ENCODE data around the gene COL4A2. TPM values are rescaled to one million over a fixed set of nuclear protein-coding genes. Genes with fewer than 3 reads are reported as not detected.

COL4A2 gene
- total RNA-seq, 1 donor from 2014 or later, result 60.9 TPM

DNA sequence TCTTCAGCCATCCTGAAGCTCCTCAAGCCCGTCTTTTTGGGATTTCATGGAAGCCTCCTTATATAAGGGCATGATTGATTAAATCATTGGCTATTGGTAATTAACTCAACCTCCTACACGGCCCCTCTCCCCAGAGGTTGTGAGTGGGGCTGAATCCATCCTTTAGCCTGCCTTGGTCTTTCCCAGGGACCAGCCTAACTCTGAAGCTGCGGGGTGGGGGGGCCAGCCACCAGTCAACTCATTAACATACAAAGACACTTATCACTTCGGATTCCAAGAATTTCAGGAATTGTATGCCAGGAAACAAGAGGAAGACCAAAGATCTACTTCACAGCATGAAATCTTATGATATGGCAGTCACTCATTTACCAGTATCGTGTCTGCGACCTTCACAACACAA, 10.1 kb upstream of the COL4A2 start:
- H3K4me1 Mint-ChIP-seq (ENCODE audit: low read depth, unreplicated experiment), result peaks cover 16% of the 10 kb centered on the region
- H3K4me3 Mint-ChIP-seq (ENCODE audit: unreplicated experiment), result no peak overlapping the region
- no peaks in the 10 kb centered on the region for H3K36me3 Mint-ChIP-seq (ENCODE audit: unreplicated experiment)
- H3K27me3 Mint-ChIP-seq (ENCODE audit: unreplicated experiment), result peaks cover 6% of the 10 kb centered on the region
- TF ChIP-seq, protein P1, sequence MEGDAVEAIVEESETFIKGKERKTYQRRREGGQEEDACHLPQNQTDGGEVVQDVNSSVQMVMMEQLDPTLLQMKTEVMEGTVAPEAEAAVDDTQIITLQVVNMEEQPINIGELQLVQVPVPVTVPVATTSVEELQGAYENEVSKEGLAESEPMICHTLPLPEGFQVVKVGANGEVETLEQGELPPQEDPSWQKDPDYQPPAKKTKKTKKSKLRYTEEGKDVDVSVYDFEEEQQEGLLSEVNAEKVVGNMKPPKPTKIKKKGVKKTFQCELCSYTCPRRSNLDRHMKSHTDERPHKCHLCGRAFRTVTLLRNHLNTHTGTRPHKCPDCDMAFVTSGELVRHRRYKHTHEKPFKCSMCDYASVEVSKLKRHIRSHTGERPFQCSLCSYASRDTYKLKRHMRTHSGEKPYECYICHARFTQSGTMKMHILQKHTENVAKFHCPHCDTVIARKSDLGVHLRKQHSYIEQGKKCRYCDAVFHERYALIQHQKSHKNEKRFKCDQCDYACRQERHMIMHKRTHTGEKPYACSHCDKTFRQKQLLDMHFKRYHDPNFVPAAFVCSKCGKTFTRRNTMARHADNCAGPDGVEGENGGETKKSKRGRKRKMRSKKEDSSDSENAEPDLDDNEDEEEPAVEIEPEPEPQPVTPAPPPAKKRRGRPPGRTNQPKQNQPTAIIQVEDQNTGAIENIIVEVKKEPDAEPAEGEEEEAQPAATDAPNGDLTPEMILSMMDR (IDR thresholded peaks at IDR 0.05; ENCODE audit: partially characterized antibody, unreplicated experiment), result no peak
- H3K27ac Mint-ChIP-seq (ENCODE audit: unreplicated experiment), result no peak overlapping the region
- no peaks in the 10 kb centered on the region for H3K9me3 Mint-ChIP-seq (ENCODE audit: unreplicated experiment)
- no peak for DNase-seq

DNA sequence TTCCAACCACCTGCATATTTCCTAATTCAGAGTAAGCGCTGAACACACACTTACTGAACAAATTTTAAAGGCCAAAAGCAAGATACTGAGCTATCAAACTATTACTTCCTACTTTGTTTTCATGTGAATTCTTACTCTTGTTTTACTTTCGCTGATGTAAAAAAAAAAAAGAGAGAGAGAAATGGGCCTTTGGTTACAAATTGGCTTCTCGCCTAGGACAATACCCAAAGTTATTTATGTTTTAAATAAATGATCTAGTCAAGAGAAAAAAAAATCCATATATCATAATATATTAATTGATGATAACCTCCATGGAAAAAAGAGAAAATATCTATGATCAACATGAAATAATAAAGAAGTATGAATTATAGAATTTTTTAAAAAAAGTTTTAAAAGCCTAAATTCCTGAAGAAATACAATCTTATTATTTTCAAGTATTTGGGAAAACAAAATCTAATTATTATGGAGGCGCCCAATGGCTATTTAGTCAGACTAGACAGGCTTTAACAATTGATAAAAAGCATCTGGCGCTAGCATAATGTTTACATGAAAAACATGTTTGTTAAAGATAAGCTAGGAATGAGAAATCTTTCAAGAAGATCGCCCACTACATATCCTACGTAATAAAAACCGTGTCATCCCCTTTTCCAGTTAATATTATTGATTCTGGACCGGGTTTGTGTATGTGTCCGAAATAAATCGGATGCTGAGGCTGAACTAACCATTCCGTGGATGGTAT, 9.1 kb upstream of the COL4A2 start:
- Mint-ChIP-seq H3K27me3 (ENCODE audit: unreplicated experiment) (peaks cover 8% of the 10 kb centered on the region), H3K4me1 (ENCODE audit: low read depth, unreplicated experiment) (peaks cover 16% of the 10 kb centered on the region), H3K27ac (ENCODE audit: unreplicated experiment) (no peak overlapping the region), H3K36me3 (ENCODE audit: unreplicated experiment) (no peaks in the 10 kb centered on the region), H3K9me3 (ENCODE audit: unreplicated experiment) (no peaks in the 10 kb centered on the region), H3K4me3 (ENCODE audit: unreplicated experiment) (no peak overlapping the region)
- TF ChIP-seq, protein P1 (IDR thresholded peaks at IDR 0.05; ENCODE audit: partially characterized antibody, unreplicated experiment), result no peak
- DNase-seq, result no peak

DNA sequence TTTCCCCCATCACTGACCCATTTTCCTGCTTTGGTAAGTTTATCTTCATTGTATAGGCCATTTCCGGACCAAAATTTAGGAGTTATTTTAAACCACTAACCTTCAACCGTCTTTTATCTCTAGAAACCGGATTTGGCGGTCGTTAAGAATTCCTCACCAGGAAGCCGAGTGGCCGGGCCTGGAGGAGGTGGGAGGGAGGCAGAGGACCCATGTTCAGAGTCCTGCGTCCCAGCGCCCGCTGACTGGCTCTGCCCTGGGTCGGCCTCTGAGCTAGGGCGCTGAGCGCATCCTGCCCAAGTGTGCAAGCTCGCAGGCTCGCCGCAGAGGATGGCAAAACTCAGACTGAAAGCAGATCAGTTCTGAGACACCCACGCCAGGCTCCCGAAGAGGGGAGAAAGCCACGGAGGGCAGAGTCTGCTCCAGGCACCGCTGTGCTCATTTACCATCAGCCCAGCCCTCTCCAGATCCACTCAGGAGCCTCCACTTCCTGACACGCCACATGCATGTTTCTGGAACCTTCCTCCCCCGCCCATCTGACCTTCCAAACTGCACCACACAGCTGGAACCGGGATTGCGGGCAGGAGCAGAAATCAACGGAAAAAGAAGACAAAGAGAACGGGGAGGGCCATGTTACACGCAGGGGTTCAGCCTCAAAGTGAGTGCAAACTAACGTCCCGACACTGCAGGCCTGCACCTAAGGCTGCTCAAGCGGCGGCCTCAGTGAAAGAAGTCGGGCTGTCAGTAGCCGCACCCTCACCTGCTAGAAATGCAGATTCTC, 8.4 kb upstream of the COL4A2 start:
- Mint-ChIP-seq H3K4me1 (ENCODE audit: low read depth, unreplicated experiment) (peaks cover 16% of the 10 kb centered on the region), H3K36me3 (ENCODE audit: unreplicated experiment) (no peaks in the 10 kb centered on the region), H3K27ac (ENCODE audit: unreplicated experiment) (no peak overlapping the region), H3K4me3 (ENCODE audit: unreplicated experiment) (no peak overlapping the region), H3K27me3 (ENCODE audit: unreplicated experiment) (peaks cover 8% of the 10 kb centered on the region), H3K9me3 (ENCODE audit: unreplicated experiment) (no peaks in the 10 kb centered on the region)
- TF ChIP-seq, protein P1 (IDR thresholded peaks at IDR 0.05; ENCODE audit: partially characterized antibody, unreplicated experiment), result no peak
- DNase-seq, result no peak

DNA sequence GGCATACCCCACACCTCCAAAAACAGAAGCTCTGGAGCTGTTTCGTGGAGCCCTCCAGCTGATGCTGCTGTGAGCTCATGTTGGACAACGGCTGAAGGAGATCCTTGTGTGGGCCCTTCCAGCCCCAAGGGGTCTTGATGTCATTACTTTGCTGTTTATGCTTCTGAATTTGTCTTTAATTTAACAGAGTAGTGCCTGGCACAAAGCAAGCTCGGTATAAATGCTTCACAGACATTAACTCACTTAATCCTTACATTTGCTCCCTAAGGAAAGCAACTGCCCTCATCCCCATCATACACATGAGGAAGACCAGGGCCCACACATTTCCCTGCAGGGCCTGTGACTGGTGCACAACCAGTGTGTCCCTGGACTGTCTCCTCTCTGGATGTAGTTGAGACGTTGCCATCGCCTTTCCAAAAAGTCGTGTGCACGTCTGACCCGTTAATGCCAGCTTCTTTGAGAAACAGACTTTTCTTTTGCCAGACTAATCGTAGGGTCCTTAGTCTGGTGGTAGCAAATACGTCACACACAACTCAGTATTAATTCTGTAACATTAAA, 7.7 kb upstream of the COL4A2 start:
- Mint-ChIP-seq H3K27ac (ENCODE audit: unreplicated experiment) (no peak overlapping the region), H3K4me1 (ENCODE audit: low read depth, unreplicated experiment) (peaks cover 20% of the 10 kb centered on the region), H3K36me3 (ENCODE audit: unreplicated experiment) (no peaks in the 10 kb centered on the region), H3K4me3 (ENCODE audit: unreplicated experiment) (no peak overlapping the region), H3K27me3 (ENCODE audit: unreplicated experiment) (peaks cover 8% of the 10 kb centered on the region), H3K9me3 (ENCODE audit: unreplicated experiment) (no peaks in the 10 kb centered on the region)
- TF ChIP-seq, protein P1 (IDR thresholded peaks at IDR 0.05; ENCODE audit: partially characterized antibody, unreplicated experiment), result no peak
- DNase-seq, result no peak
